OCI-LY3 (cell line): ENCODE measurements around the gene EPHA1.

Experiments used
- EZH2phosphoT487 ChIP-seq: fragments of 200-600 bp; shearing (Covaris generic); IDR thresholded peaks from 2 replicates; pipeline ENCODE4 v1.6.1; 2018; ENCODE audit warnings: antibody characterized with exemption, mixed run types, low read depth
- TF ChIP-seq, protein P1 (sequence below): fragments of 200-600, 300-600 bp; sonication (generic); IDR thresholded peaks from 2 replicates; pipeline ENCODE4 v1.5.1; 2014; ENCODE audit warnings: antibody characterized with exemption, low read length, low read depth

DNA sequence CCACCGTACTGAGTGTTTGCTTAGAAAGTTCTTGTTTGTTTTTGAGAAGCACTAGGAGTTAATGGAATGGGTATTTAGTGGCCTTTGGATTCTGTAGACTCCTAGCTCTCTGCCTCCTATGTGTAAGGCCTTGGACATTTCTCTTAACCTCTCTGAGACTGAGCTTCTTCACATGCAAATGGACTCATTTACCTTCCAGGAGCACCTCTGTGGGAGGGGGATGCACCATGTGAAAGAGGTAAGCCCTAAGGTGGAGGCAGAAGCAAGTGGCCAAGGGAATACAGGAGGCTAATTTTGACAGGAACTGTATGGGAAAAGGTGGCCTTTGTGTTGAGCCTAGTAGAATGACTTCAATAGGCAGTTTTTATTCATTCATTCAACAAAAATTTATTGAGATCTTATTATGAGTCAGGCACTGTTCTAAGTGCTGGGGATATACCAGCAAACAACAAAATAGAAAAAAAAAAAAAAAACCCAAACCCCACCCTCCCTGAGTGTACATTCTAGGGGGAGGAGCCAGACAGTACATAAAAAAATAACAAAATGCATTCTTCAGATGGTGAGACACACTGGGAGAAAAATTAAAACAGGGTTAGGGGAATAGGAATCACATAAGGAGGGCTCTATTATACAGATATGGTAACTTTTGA, 9.2 kb upstream of the EPHA1 start:
- TF ChIP-seq, protein P1, sequence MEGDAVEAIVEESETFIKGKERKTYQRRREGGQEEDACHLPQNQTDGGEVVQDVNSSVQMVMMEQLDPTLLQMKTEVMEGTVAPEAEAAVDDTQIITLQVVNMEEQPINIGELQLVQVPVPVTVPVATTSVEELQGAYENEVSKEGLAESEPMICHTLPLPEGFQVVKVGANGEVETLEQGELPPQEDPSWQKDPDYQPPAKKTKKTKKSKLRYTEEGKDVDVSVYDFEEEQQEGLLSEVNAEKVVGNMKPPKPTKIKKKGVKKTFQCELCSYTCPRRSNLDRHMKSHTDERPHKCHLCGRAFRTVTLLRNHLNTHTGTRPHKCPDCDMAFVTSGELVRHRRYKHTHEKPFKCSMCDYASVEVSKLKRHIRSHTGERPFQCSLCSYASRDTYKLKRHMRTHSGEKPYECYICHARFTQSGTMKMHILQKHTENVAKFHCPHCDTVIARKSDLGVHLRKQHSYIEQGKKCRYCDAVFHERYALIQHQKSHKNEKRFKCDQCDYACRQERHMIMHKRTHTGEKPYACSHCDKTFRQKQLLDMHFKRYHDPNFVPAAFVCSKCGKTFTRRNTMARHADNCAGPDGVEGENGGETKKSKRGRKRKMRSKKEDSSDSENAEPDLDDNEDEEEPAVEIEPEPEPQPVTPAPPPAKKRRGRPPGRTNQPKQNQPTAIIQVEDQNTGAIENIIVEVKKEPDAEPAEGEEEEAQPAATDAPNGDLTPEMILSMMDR: no peak
- TF ChIP-seq EZH2phosphoT487: no peak
